Measurements from ENCODE around the gene KDM5C.

GRCh38 chrX:53260836-53261235 lies 35.8 kb upstream of the KDM5C start:
- TF ChIP-seq CTCF (IDR thresholded peaks at IDR 0.05; ENCODE audit: poor library complexity) (no peak), EZH2 (IDR thresholded peaks at IDR 0.05; ENCODE audit: borderline replicate concordance) (no peak)
